Left renal pelvis (tissue), 4 donors: ENCODE measurements around the gene LPP. TPM values are rescaled to one million over a fixed set of nuclear protein-coding genes. Genes with fewer than 3 reads are reported as not detected.

ENCODE experiments used
- DNase-seq, 4 donors: peaks; one replicate each; pipeline ENCODE4 v3.0.0-alpha.2; 2013; ENCODE audit warnings: low read depth in 4 of 4, low spot score in 3 of 4
- polyA plus RNA-seq, 4 donors: library from polyadenylated mRNA; unstranded; fragments of 120-200 nt; gene quantifications; one replicate each; pipeline ENCODE4 v1.2.1, GENCODE V29; 2013; ENCODE audit not compliant: insufficient read length in 4 of 4

The LPP gene
- polyA plus RNA-seq, 4 donors = 21.3 to 31.3 (median 25.6) TPM

GRCh38 chr3:188863999-188864406 is 710.0 kb downstream of the LPP start:
- DNase-seq = no peak

GRCh38 chr3:188867691-188868265 is 713.8 kb downstream of the LPP start:
- no peak for DNase-seq

- no peak for DNase-seq
Measured at GRCh38 chr3:188868803-188869202, 714.8 kb downstream of the LPP start.

GRCh38 chr3:188869628-188870027 is 715.7 kb downstream of the LPP start:
- DNase-seq = no peak

- DNase-seq = no peak
Measured at GRCh38 chr3:188870431-188870830, 716.5 kb downstream of the LPP start.

GRCh38 chr3:188874576-188874975 is 720.6 kb downstream of the LPP start:
- DNase-seq = no peak

GRCh38 chr3:188875413-188875812 is 721.5 kb downstream of the LPP start:
- no peak for DNase-seq

- no peak for DNase-seq
Measured at GRCh38 chr3:188876370-188876769, 722.4 kb downstream of the LPP start.

- no peak for DNase-seq
Measured at GRCh38 chr3:188877381-188877780, 723.4 kb downstream of the LPP start.

- no peak for DNase-seq
Measured at GRCh38 chr3:188878076-188878475, 724.1 kb downstream of the LPP start.

- no peak for DNase-seq
Measured at GRCh38 chr3:188881954-188882641, 728.1 kb downstream of the LPP start.

- DNase-seq = no peak
Measured at GRCh38 chr3:188884299-188885043, 730.5 kb downstream of the LPP start.

- DNase-seq = no peak
Measured at GRCh38 chr3:188888321-188889053, 734.5 kb downstream of the LPP start.

- no peak for DNase-seq
Measured at GRCh38 chr3:188889054-188889491, 735.1 kb downstream of the LPP start.

- no peak for DNase-seq
Measured at GRCh38 chr3:188890572-188891270, 736.8 kb downstream of the LPP start.

GRCh38 chr3:188899881-188900280 is 745.9 kb downstream of the LPP start:
- DNase-seq = no peak

GRCh38 chr3:188900421-188900951 is 746.5 kb downstream of the LPP start:
- DNase-seq = no peak

GRCh38 chr3:188901126-188901525 is 747.2 kb downstream of the LPP start:
- DNase-seq = no peak

- DNase-seq = no peak
Measured at GRCh38 chr3:188901671-188902287, 747.8 kb downstream of the LPP start.

GRCh38 chr3:188904670-188905069 is 750.7 kb downstream of the LPP start:
- DNase-seq = no peak
